K562 (cell line): ENCODE data around the gene DYNC1I1. TPM values are rescaled to one million over a fixed set of nuclear protein-coding genes. Genes with fewer than 3 reads are reported as not detected.

ENCODE experiments used
- ATAC-seq: fragments of 200-7000 bp; cut with Tn5 transposase; 3 replicates; pipeline ENCODE4 v1.9.1; 2020; ENCODE audit warnings: moderate library complexity
- BruUV-seq: library from RNA; stranded (reverse); fragments of 400-500 nt; replicated peaks from 2 replicates; lab custom pipeline; 2021; lab: Mats Ljungman, UMichigan
- CTCF ChIA-PET: fragments of 300-600 bp; formaldehyde crosslinking; extraction: SDS; loops from one replicate; lab custom pipeline; 2021; ENCODE audit warnings: low intra/inter-chr PET ratio; lab: Yijun Ruan, JAX
- POLR2A ChIA-PET: fragments of 300-600, 350-650 bp; sonication (Branson Sonifier 250); formaldehyde crosslinking; extraction: SDS; loops from one replicate; lab custom pipeline; 2021; ENCODE audit warnings: antibody characterized with exemption, inconsistent platforms; lab: Yijun Ruan, JAX
- DNase-seq, 4 experiments: peaks; one replicate each; pipeline versions ENCODE4 v3.0.0 to v3.0.0-alpha.2; 2011 to 2018; ENCODE audit warnings: low spot score in 3 of 4, mixed read lengths in 3 of 4; ENCODE audit errors: extremely low read depth in 1 of 4
- FAIRE-seq: peaks from 2 replicates; lab custom pipeline; 2011; peaks lifted over from hg19 to GRCh38; lab: Jason Lieb, UNC
- H2AFZ ChIP-seq: 2 replicates; pipeline ENCODE4 v1.6.0; 2011; ENCODE audit warnings: low read depth, low read length, control low read depth, inconsistent platforms
- H3K27ac ChIP-seq: fragments of 200-600 bp; 3 replicates; pipeline ENCODE4 v1.8.0; 2011; ENCODE audit warnings: low read depth, mild to moderate bottlenecking, control low read depth, inconsistent platforms, low read length, moderate library complexity, mixed read lengths; ENCODE audit errors: extremely low read depth
- H3K27me3 ChIP-seq, 2 experiments: fragments of 300-600 bp in 1 of 2; 2 replicates in 1 of 2; 3 replicates in 1 of 2; pipeline versions ENCODE4 v1.6.0 to v1.8.0; 2011; ENCODE audit warnings: inconsistent platforms in 2 of 2, low read length in 2 of 2, mild to moderate bottlenecking in 1 of 2, mixed read lengths in 1 of 2, moderate library complexity in 1 of 2; ENCODE audit not compliant: control insufficient read depth in 2 of 2, insufficient read depth in 2 of 2
- H3K36me3 ChIP-seq: fragments of 300-600 bp; 3 replicates; pipeline ENCODE4 v1.8.0; 2011; ENCODE audit warnings: mild to moderate bottlenecking, low read length, inconsistent platforms; ENCODE audit not compliant: control insufficient read depth, insufficient read depth
- H3K4me1 ChIP-seq, 2 experiments: fragments of 200-600 bp in 1 of 2; replicated peaks in 1 of 2; 2 replicates in 1 of 2; 3 replicates in 1 of 2; pipeline versions ENCODE4 v1.5.1 to v1.8.0; 2011; ENCODE audit warnings: inconsistent platforms in 2 of 2, low read length in 2 of 2, mild to moderate bottlenecking in 1 of 2, mixed read lengths in 1 of 2, moderate library complexity in 1 of 2; ENCODE audit not compliant: control insufficient read depth in 2 of 2, insufficient read depth in 2 of 2
- H3K4me2 ChIP-seq: 2 replicates; pipeline ENCODE4 v1.6.1; 2011; ENCODE audit warnings: low read length, control low read depth, inconsistent platforms, mixed read lengths; ENCODE audit not compliant: insufficient read depth
- H3K4me3 ChIP-seq: fragments of 200-600 bp; sonication (generic), shearing (Covaris generic); 2 replicates; pipeline ENCODE4 v1.5.1; 2016; ENCODE audit warnings: control low read depth, inconsistent platforms
- H3K79me2 ChIP-seq: fragments of 200-600 bp; 3 replicates; pipeline ENCODE4 v1.8.0; 2011; ENCODE audit warnings: low read length, inconsistent platforms; ENCODE audit not compliant: control insufficient read depth, insufficient read depth
- H3K9ac ChIP-seq, 2 experiments: 2 replicates each; pipeline versions ENCODE4 v1.6.0 to v1.6.1; 2011; ENCODE audit warnings: low read depth in 2 of 2, low read length in 2 of 2, control low read depth in 1 of 2, inconsistent platforms in 1 of 2, mild to moderate bottlenecking in 1 of 2, mixed read lengths in 1 of 2; ENCODE audit not compliant: insufficient read depth in 1 of 2
- H3K9me1 ChIP-seq: one replicate; pipeline ENCODE4 v1.6.0; 2011; ENCODE audit warnings: inconsistent platforms, mild to moderate bottlenecking, low read length, moderate library complexity; ENCODE audit not compliant: control insufficient read depth, insufficient read depth
- H3K9me3 ChIP-seq: replicated peaks from 2 replicates; pipeline ENCODE4 v1.5.1; 2011; ENCODE audit warnings: low read depth, low read length, inconsistent platforms; ENCODE audit not compliant: control insufficient read depth, insufficient read depth
- H4K20me1 ChIP-seq: replicated peaks from 2 replicates; pipeline ENCODE4 v1.6.1; 2011; ENCODE audit warnings: low read length, inconsistent platforms, mixed read lengths; ENCODE audit not compliant: control insufficient read depth, insufficient read depth
- BRD4 ChIP-seq: fragments of 200-600 bp; sonication (generic); IDR thresholded peaks from 2 replicates; pipeline ENCODE4 v1.6.1; 2017; ENCODE audit warnings: inconsistent platforms
- CCNT2 ChIP-seq: IDR thresholded peaks from 2 replicates; pipeline ENCODE4 v1.6.1; 2011; ENCODE audit warnings: borderline replicate concordance, low read depth, mild to moderate bottlenecking, moderate library complexity, mixed read lengths, low read length; ENCODE audit not compliant: insufficient read length; ENCODE audit errors: extremely low read depth
- CEBPZ ChIP-seq: fragments of 150-350 bp; IDR thresholded peaks from 2 replicates; pipeline ENCODE4 v1.6.1; 2014; ENCODE audit warnings: low read depth, mild to moderate bottlenecking, low read length, borderline replicate concordance
- ELK1 ChIP-seq: sonication (generic); formaldehyde crosslinking; IDR thresholded peaks from 2 replicates; pipeline ENCODE4 v1.8.1; 2022; ENCODE audit warnings: missing genetic modification reagents
- HEY1 ChIP-seq: fragments of 250-450 bp; sonication (Bioruptor Pico); IDR thresholded peaks from 2 replicates; pipeline ENCODE4 v1.5.0; 2020; ENCODE audit warnings: mild to moderate bottlenecking, moderate library complexity, borderline replicate concordance
- HMGN3 ChIP-seq: IDR thresholded peaks from 2 replicates; pipeline ENCODE4 v1.6.1; 2011; ENCODE audit warnings: borderline replicate concordance, low read depth, mild to moderate bottlenecking, mixed read lengths, low read length; ENCODE audit not compliant: insufficient read length; ENCODE audit errors: extremely low read depth
- HOXB6 ChIP-seq: fragments of 250-450 bp; sonication (Bioruptor Pico); IDR thresholded peaks from 2 replicates; pipeline ENCODE4 v1.5.1; 2022; ENCODE audit warnings: mild to moderate bottlenecking, borderline replicate concordance
- KHSRP ChIP-seq: fragments of 450-650 bp; IDR thresholded peaks from 2 replicates; pipeline ENCODE4 v1.6.1; 2017
- NCOA2 ChIP-seq, 2 experiments: fragments of 450-650 bp; IDR thresholded peaks; 2 replicates each; pipeline ENCODE4 v1.6.1; 2018; ENCODE audit warnings: mild to moderate bottlenecking in 2 of 2, moderate library complexity in 1 of 2; ENCODE audit not compliant: partially characterized antibody in 2 of 2
- NFATC3 ChIP-seq: fragments of 450-650 bp; IDR thresholded peaks from 2 replicates; pipeline ENCODE4 v1.6.1; 2017; ENCODE audit warnings: mild to moderate bottlenecking
- RB1 ChIP-seq: fragments of 450-650 bp; IDR thresholded peaks from 2 replicates; pipeline ENCODE4 v1.6.1; 2017; ENCODE audit warnings: low read depth, mild to moderate bottlenecking
- SMAD4 ChIP-seq: fragments of 250-450 bp; sonication (Bioruptor Pico); conservative IDR thresholded peaks from 2 replicates; pipeline ENCODE4 v1.8.0; 2021; ENCODE audit warnings: inconsistent platforms, mild to moderate bottlenecking, moderate library complexity
- TOE1 ChIP-seq, 2 experiments: fragments of 450-650 bp in 1 of 2; sonication (generic) in 1 of 2; formaldehyde crosslinking in 1 of 2; IDR thresholded peaks; 2 replicates each; pipeline versions ENCODE4 v1.7.1 to v1.8.0; 2016 to 2022; ENCODE audit warnings: borderline replicate concordance in 2 of 2, mild to moderate bottlenecking in 2 of 2, antibody characterized with exemption in 1 of 2, inconsistent platforms in 1 of 2, low read depth in 1 of 2, missing genetic modification reagents in 1 of 2, moderate library complexity in 1 of 2
- TRIM24 ChIP-seq, 2 experiments: fragments of 450-650 bp; IDR thresholded peaks; 2 replicates each; pipeline ENCODE4 v1.6.1; 2016
- ZKSCAN1 ChIP-seq: fragments of 150-350 bp; IDR thresholded peaks from 2 replicates; pipeline ENCODE4 v1.6.1; 2016; ENCODE audit warnings: low read depth, low read length
- WGBS: fragments of 100-300 bp; shearing (Covaris generic); methylation state at CpG from one replicate; pipeline ENCODE4 v1.1.6; 2016; ENCODE audit warnings: low coverage, mixed read lengths; ENCODE audit not compliant: insufficient coverage; ENCODE audit errors: missing lambda C conversion rate; 5-methylcytosine and 5-hydroxymethylcytosine counted together
- in situ Hi-C: fragments of 300-500 bp; cut with MboI; formaldehyde crosslinking; loops from 4 replicates; pipeline ENCODE4 v1.15.0; 2018; ENCODE audit warnings: inconsistent platforms, mixed read lengths
- intact Hi-C: fragments of 100-400 bp; cut with micrococcal nuclease; formaldehyde crosslinking; loops from 2 replicates; pipeline ENCODE4 v1.14.2; 2022
- polyA plus RNA-seq, 8 experiments: library from polyadenylated mRNA; depleted of rRNA in 4 of 8; stranded (reverse) in 5 of 8; unstranded in 3 of 8; fragments of >200 nt; fragmentation: Nextera tagmentation in 2 of 8; fragmentation: Illumina TruSeq in 1 of 8; extraction: Ambion mirVana in 2 of 8; extraction: Trizol in 1 of 8; gene quantifications; 2 replicates each; pipeline versions ENCODE4 v1.2.1 to v1.2.3, GENCODE V29; 2011 to 2014; ENCODE audit warnings: inconsistent platforms in 1 of 8, missing spikeins in 1 of 8
- total RNA-seq, 7 experiments: library from RNA; depleted of rRNA in 6 of 7; stranded (reverse); fragments of >200 nt in 6 of 7; fragmentation: Illumina TruSeq in 2 of 7; extraction: Trizol in 2 of 7; gene quantifications; 2 replicates each; pipeline versions ENCODE4 v1.2.1 to v1.2.3, GENCODE V29; 2011 to 2021; ENCODE audit warnings: low replicate concordance in 1 of 7

Gene DYNC1I1
- total and polyA plus RNA-seq, 9 of the 15 experiments (the other 6 are each of a cell fraction or from before 2014, with no cell fraction given) = 0.22 to 1.5 (median 0.44) TPM

- Histone ChIP-seq H3K9ac (no peak overlapping the region), H3K9me3 (no peaks in the 10 kb centered on the region), H3K4me2 (no peak overlapping the region), H3K4me3 (no peak overlapping the region), H3K27me3 (no peaks in the 10 kb centered on the region), H3K27ac (no peak overlapping the region), H4K20me1 (no peaks in the 10 kb centered on the region), H3K4me1 (no peaks in the 10 kb centered on the region), H3K79me2 (no peaks in the 10 kb centered on the region), H2AFZ (no peak overlapping the region), H3K36me3 (no peaks in the 10 kb centered on the region), H3K9me1 (no peaks in the 10 kb centered on the region)
- no TSS peak for BruUV-seq
- intact Hi-C loops (loop anchor here (1.0 to 5.0 kb wide), 5 partner anchors 75 to 361 kb away; no protein-coding TSS in a partner anchor), in situ Hi-C loops (loop anchor here (5.0 kb wide), 1 partner anchor 150 kb away; no protein-coding TSS in a partner anchor)
- DNase-seq (no peak), FAIRE-seq (no peak), ATAC-seq (no peak)
- TF ChIP-seq HOXB6 (no peak), CEBPZ (no peak), HEY1 (no peak), ELK1 (CRISPR knock-in tag) (no peak), HMGN3 (no peak), RB1 (no peak), TOE1 (IDR thresholded peaks at IDR 0.05; ENCODE audit: borderline replicate concordance) (no peak), TOE1 (CRISPR knock-in tag; IDR thresholded peaks at IDR 0.05; ENCODE audit: borderline replicate concordance, low read depth) (no peak), NCOA2 (IDR thresholded peaks at IDR 0.05; ENCODE audit: partially characterized antibody in 2 of 2) (no peak), SMAD4 (CRISPR knock-in tag) (no peak), BRD4 (no peak), NFATC3 (no peak), TRIM24 (IDR thresholded peaks at IDR 0.05) (no peak), ZKSCAN1 (no peak), KHSRP (no peak), CCNT2 (no peak)
- ChIA-PET CTCF (interaction anchor here (0.6 to 2.3 kb wide), 4 partner anchors 148 to 329 kb away, joined by 3 to 19 read pairs (median 6); no protein-coding TSS in a partner anchor), POLR2A (interaction anchor here (0.7 to 1.2 kb wide), 2 partner anchors 139 to 239 kb away, joined by 3 to 4 read pairs; no protein-coding TSS in a partner anchor)
- WGBS = 0% methylated on average over 9 of the region's 9 CpGs
Observed at GRCh38 chr7:95871896-95872295, 99.5 kb downstream of the DYNC1I1 start.
